DMS53 treated with DMSO at 0.1 percent for 48 hours (cell line): ENCODE data around the gene SH2D1A.
"Not testable (repeated sequence)": the region's sequence is repeated elsewhere in the genome, so short reads cannot be mapped to it uniquely, and the experiment has no call there.

ENCODE experiments used
- DNase-seq: peaks from one replicate; lab custom pipeline; 2025; ENCODE audit not compliant: unreplicated experiment; lab: John Stamatoyannopoulos, UW

SH2D1A gene

DNA sequence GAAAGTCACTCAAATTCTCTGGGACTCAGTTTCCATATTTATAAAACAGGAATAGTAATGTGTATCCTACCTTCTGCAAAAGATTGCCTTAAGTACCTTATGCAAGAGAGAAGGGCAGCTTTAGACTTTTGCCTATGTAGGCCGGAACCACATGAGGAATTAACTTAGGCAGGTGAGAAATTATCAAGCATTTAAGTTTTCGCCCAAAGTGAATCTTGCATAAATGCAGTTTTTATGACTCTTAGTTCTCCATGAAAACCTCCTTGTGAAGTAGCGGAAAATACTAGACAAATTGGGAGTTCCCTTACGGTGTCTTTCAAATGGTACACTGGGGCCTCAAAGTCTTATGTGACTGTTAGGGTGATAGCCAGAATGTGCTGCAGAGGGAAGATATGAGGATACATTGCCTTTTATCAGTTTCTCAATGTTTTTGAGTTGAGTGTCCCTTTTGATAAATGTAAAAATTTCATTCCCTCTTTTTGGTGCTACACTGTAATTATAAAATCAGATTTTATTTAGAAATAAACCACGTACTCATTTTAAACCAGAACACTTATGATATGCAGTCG, 2.6 kb downstream of the SH2D1A start:
- no peak for DNase-seq

- DNase-seq = no peak
These were observed 8.3 kb downstream of the SH2D1A start for GRCh38 chrX:124354648-124355047.

GRCh38 chrX:124358800-124359383, 12.5 kb downstream of the SH2D1A start:
- no peak for DNase-seq

DNA sequence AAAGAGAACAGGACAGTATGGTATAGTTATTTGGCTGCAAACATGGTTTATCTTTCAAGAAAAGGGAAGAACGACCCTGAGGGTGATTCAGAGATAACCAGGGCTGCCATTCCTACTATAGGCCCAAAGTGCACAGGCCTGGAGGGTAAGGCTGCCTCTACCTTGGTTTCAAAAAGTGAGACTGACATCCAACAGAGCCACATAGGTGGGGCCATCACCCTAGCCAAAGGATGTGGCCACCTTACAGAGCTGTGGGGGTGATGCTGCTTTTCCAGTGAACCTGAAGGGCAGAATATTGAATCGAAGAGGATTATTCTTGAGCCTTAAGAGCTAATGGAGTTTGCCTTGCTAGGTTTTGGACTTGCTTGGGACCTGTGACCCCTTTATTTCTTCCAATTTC, 15.7 kb downstream of the SH2D1A start:
- DNase-seq = no peak

DNA sequence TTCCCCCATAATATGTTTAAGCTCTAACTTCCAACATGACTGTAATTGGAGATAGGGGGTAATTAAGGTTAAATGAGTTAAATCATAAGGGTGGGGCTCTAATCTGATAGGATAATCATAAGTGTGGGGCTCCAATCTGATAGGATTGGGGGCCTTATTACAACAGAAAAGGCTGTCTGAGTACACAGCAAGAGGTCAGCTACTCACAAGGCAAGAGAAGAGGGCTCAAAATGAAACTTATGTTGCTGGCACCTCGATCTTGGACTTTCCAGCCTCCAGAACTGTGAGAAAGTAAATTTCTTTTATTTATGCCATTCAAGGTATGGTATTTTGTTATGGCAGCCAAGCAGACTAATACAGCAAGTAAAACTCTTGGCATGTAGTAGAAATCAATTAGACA, 16.4 kb downstream of the SH2D1A start:
- no peak for DNase-seq

GRCh38 chrX:124369722-124370121, 23.4 kb downstream of the SH2D1A start:
- DNase-seq = no peak

DNA sequence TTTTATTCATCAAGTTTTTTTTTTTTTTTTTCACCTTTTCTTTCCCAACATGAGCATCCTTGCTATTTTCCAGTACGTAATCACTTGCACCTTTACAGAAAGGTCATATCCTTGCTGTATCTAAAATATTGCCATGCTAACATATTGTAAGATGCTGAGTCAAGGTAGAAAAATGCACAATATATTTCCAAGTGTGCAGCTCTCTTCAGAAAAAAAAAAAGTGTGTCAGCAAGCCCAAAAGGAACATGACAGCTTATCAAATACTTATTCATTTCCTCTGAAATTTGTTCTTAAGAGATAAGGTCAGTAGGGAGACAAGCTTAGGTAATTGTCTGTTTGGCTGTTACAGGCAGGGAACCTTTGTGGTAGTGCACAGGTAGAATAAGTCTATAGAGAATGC, 27.0 kb downstream of the SH2D1A start:
- no peak for DNase-seq

DNA sequence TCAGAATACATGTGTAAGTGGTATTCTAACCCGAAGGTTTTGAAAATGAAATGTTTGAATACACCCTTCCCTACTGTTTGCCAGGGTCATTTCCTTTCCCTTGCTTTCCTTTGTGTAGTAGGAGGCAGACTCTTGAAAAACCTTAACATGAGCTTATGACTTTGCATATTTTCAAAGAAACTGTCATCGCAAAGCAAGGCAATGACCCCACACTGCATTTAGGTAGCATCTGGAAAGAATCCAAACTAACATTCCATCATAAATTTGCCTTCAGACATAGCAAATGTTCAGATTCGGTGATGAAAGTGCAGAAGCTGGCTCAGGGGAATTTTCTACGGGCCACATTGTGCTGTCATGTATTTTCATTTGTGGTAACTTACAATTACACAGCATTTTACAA, 32.3 kb downstream of the SH2D1A start:
- no peak for DNase-seq

GRCh38 chrX:124383354-124383753, 37.0 kb downstream of the SH2D1A start:
- DNase-seq = no peak

GRCh38 chrX:124386401-124386800, 40.0 kb downstream of the SH2D1A start:
- DNase-seq = no peak

GRCh38 chrX:124388562-124388961, 42.2 kb downstream of the SH2D1A start:
- DNase-seq = peak; percentile 58

DNA sequence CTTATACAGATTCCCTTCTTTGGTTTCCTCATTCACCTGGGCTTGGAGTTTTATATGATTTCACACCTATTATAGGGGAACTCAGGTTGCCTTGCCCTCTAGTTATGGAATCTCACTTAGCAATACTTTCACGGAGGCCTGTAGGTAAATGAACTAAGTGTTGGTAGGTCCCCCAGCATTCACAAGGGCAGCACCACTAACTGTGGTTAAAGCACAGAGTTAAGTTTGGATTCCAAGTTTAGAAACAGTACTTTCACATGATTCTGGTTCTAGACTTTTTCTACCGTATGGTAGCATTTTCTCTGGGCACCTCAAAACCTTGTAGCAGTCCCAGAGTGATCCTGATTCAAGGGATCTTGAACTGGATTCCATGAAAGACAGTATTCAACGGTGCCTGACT, 46.4 kb downstream of the SH2D1A start:
- DNase-seq = no peak

DNA sequence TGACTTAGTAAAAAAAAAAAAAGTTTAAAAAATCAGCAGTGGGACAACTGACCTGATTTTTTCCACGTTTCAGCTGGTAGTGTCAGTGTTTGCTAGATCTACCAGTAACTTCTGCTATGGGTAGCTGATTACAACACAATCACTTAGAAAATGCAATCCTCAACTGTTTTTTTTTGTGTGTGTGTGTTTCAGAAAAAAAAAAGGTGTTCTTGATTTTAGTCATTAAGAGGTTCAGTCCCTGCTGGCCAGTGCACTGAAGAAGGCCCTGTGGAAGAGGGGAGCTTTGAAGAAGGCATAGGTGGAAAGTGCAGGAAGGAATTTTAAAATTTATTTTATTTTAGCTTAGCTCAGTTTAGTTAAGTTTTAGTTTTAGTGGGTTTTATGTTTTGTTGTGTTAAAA, 46.9 kb downstream of the SH2D1A start:
- DNase-seq = no peak

GRCh38 chrX:124393659-124394058, 47.3 kb downstream of the SH2D1A start:
- no peak for DNase-seq

GRCh38 chrX:124395145-124395880, 49.0 kb downstream of the SH2D1A start:
- no peak for DNase-seq

DNA sequence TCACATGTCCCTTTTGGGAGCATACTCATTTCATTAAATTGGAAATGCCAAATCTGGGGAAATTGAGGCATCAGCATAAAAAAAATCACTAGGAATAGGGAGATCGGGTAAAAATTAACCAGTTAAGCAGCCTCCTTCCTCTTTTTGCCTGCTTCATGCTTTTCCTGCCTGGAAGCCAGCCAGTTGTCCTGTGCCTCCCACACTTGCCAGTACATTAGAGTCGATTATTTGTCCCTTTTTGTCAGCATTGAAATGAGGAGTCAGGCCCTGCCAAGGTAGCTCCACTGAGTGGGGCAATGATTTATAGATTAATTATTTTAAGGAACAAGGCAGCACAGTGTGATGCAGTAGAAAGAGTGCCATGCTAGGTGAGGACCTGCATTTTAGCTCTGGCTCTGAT, 55.3 kb downstream of the SH2D1A start:
- no peak for DNase-seq

DNA sequence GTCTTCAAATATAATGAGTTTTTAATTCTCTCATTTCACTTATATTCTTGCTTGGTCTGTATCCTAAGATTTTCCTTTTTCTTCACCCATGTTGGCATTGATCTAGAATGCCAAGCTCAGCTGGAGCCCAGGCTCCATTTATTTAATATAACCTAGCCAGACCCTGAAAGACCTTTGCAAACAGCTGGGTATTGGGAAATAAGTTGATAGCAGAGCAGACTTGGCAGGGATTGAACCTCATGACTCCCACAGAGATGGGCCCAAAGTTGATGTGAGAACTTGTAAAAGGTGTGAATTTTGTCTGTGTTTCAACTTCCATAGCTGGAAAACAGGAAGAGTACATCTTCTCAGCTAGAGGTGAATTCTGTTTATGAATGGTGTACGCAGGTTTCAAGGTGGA, 59.5 kb downstream of the SH2D1A start:
- DNase-seq = no peak

DNA sequence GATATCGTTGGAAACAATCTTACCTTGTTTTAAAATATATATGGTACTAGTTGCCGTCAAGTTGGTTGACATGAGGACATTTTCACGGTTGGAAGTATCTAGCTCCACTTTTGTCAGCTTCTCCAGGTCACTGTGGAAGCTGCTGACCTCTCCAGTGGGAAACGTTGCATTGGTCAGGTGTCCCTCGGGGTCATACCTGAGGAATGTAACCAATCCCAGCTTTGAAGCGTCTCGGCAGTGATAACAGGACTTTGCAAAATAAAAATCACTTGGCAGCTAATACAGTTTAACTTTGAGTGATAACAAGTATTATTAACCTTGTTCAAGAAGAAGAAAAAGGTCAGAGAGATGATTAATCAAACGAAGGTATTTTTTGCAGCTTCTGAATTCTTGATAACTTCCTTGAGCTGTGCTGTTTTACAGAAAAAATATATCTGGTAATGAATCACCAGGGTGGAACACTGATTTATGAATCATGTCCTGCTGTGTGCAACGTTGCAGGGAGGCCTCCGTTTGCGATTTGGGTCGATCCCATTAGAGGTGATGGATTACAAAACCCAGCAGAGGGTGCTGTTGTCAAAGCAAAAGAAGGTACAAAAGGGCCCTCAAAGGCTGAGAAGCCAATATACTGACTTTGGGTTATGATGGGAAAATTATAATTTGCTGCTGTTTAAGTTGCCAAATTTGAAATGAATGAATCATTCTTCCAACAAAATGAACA, 60.1 kb downstream of the SH2D1A start:
- DNase-seq = peak; percentile 43

DNA sequence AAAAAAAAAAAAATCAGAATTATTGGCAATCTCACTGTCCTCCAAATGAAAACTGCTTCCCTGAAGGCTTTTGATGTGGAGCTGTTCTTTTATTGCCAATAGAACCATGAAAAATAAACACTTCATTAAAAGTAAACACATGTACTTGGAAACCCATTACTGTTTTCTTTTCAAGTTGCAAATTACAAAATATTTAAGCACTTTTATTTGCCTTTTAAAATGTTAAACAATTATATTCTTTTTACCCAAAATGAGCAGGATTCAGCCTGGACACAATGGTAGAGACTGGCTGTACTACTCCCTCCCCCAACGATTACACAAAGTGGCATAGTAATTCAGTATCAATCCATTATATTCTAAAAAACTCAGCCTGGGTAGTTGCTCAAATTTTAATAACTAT, 60.9 kb downstream of the SH2D1A start:
- no peak for DNase-seq

GRCh38 chrX:124408380-124408779, 62.0 kb downstream of the SH2D1A start:
- DNase-seq = not testable (repeated sequence)

- no peak for DNase-seq
These were observed 66.9 kb downstream of the SH2D1A start for GRCh38 chrX:124413244-124413643.

DNA sequence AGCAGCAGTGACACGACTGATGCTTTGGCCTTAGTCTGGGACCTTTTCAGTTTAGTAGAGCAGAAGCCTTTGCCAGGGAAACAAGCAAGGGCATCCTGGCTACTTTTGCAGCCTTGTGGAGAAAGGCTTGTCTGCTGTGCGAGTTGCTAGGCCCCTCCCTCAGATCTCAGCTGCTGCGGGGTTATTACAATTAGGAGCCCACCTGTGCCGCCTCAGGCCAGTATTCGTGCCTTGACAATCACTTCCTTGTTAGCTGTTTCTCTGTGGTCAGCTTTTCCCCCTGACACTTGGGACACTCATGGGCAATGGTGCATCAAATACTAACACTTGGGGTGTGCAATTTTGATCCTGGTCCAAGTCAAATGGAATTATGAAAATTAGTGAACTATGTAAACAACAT, 67.9 kb downstream of the SH2D1A start:
- DNase-seq = no peak
